Effector memory CD4-positive, alpha-beta T cell (primary cell): Measurements from ENCODE around the gene SMOC2.

ENCODE experiments used
- DNase-seq, 3 donors: peaks; one replicate each; pipeline ENCODE4 v3.0.0-alpha.2; 2020
- H3K27ac ChIP-seq: 2 replicates; pipeline ENCODE4 v1.7.0; 2013; ENCODE audit warnings: mild to moderate bottlenecking, low read length, moderate library complexity; ENCODE audit not compliant: insufficient read depth, poor library complexity, severe bottlenecking
- H3K27me3 ChIP-seq: replicated peaks from 2 replicates; pipeline ENCODE4 v1.7.0; 2013; ENCODE audit warnings: mild to moderate bottlenecking, low read length; ENCODE audit not compliant: insufficient read depth, control insufficient read depth, poor library complexity, severe bottlenecking
- H3K36me3 ChIP-seq: 2 replicates; pipeline ENCODE4 v1.7.0; 2013; ENCODE audit warnings: mild to moderate bottlenecking, low read length, moderate library complexity; ENCODE audit not compliant: control insufficient read depth, insufficient read depth
- H3K4me1 ChIP-seq: 2 replicates; pipeline ENCODE4 v1.7.0; 2013; ENCODE audit warnings: low read length, mild to moderate bottlenecking; ENCODE audit not compliant: control insufficient read depth, insufficient read depth, poor library complexity, severe bottlenecking
- H3K4me3 ChIP-seq: 2 replicates; pipeline ENCODE4 v1.7.0; 2013; ENCODE audit warnings: low read length, low read depth, mild to moderate bottlenecking; ENCODE audit not compliant: insufficient read depth, poor library complexity, severe bottlenecking
- H3K9me3 ChIP-seq: 2 replicates; pipeline ENCODE4 v1.7.0; 2013; ENCODE audit warnings: mild to moderate bottlenecking, low read length, moderate library complexity; ENCODE audit not compliant: control insufficient read depth

The SMOC2 gene

DNA sequence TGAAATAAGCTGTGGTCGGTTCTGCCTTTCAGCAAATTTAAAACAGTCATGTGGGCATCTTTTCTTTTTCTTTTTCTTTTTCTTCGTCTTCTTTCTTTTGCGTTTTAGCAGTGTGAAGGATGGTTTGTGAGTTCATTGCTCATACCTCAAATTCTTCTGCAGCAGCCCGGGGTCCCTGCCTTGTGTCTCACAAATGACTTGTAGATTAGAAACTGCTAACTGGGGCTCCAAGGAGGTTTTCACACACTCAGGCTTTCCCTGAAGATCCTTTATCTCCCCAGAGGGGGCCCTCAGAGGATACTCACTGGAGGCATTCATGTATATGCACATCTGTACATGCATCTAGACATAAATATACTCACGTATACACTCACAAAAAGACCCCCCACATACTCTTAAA is 1.7 kb downstream of the SMOC2 start:
- no peaks in the 10 kb centered on the region for H3K36me3 ChIP-seq
- H3K27me3 ChIP-seq, result peaks cover 16% of the 10 kb centered on the region
- H3K9me3 ChIP-seq, result no peaks in the 10 kb centered on the region
- no peak overlapping the region for H3K27ac ChIP-seq
- no peak for DNase-seq
- no peaks in the 10 kb centered on the region for H3K4me1 ChIP-seq
- no peak overlapping the region for H3K4me3 ChIP-seq

DNA sequence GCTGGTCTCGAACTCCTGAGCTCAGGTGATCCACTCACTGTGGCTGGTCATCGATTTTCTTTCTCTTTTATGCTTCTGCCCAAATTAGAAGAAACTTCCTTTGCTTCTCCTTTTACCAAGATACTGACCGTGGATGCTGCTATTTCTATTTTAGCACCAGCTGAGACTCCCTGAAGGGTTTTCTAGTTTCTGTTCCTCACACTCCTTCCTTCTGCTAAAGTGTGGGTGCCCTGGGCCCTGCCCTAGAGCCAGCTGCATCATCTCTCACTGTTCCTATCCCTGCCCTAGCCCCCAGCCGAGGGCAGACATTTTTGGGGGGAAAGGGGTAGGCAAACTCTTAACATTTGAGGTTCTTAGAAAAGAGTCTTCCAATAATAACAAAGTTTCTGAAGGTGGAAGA is 6.3 kb downstream of the SMOC2 start:
- H3K27ac ChIP-seq, result no peak overlapping the region
- H3K36me3 ChIP-seq, result no peaks in the 10 kb centered on the region
- DNase-seq, result no peak
- peaks cover 8% of the 10 kb centered on the region for H3K27me3 ChIP-seq
- no peaks in the 10 kb centered on the region for H3K9me3 ChIP-seq
- H3K4me1 ChIP-seq, result no peaks in the 10 kb centered on the region
- H3K4me3 ChIP-seq, result no peak overlapping the region

DNA sequence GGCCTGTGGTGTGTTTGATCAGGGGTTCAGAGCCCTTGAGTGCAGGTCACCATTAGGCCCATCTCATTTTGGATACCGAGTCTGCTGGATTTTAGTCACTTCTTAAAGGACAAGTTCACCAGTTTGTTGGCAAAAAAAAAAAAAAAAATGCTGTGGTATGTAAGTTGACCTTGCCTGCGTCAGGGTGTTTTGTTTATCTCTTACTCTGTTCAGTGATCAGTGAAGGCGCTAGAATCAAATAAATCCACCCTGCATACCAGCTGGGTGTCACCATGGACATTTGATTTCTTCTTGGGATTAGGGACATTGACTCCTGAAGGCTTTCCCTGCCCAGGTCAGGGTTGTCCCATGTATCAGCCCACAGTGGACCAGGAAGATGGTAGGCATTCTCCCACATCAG is 6.7 kb downstream of the SMOC2 start:
- Histone ChIP-seq H3K36me3 (no peaks in the 10 kb centered on the region), H3K4me1 (no peaks in the 10 kb centered on the region), H3K27me3 (peaks cover 5% of the 10 kb centered on the region), H3K4me3 (no peak overlapping the region), H3K27ac (no peak overlapping the region), H3K9me3 (no peaks in the 10 kb centered on the region)
- DNase-seq, result no peak

DNA sequence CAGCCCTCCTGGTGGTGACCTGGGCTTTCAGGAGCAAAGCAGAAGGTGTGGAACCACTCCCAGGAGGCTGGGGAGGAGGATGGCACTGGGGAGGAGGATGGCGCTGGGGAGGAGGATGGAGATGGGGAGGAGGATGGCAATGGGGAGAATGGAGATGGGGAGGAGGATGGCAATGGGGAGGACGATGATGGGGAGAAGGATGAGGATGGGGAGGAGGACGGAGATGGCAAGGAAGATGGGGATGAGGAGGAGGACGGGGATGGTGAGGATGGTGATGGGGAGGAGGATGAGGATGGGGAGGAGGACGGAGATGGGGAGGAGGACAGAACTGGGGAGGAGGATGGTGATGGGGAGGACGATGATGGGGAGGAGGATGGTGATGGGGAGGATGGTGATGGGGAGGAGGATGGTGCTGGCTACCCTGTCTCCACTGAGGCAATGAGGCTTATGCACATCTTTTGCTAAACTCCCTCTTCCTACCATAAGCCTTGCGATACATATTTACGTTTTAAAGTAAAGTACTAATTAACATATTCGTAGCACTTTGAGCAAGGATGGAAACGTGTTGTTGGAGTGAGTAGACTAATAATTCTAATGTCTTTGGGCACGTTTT is 7.4 kb downstream of the SMOC2 start:
- Histone ChIP-seq H3K36me3 (no peaks in the 10 kb centered on the region), H3K4me3 (no peak overlapping the region), H3K27me3 (no peaks in the 10 kb centered on the region), H3K9me3 (no peaks in the 10 kb centered on the region), H3K4me1 (no peaks in the 10 kb centered on the region), H3K27ac (no peak overlapping the region)
- no peak for DNase-seq

DNA sequence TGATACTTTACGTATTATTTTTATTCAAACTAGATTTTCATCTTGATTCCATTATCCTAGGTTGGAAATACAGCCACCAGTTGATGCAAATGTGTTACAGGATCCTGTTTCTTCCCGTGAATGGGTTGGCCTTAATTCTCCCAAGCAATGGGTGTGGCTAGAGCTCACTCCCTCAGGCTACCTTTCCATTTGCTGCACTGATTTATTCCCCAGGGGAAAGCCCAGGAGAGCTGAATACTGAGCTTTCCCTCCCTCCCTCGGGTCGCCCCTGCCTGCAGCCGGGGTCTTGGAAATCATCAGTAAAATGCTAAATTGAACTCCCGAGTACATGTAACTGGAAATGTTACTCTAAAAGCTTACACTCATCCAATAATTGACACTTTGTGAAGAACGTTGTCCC is 9.9 kb downstream of the SMOC2 start:
- no peak overlapping the region for H3K27ac ChIP-seq
- DNase-seq, result no peak
- no peaks in the 10 kb centered on the region for H3K36me3 ChIP-seq
- no peaks in the 10 kb centered on the region for H3K27me3 ChIP-seq
- no peaks in the 10 kb centered on the region for H3K9me3 ChIP-seq
- H3K4me1 ChIP-seq, result no peaks in the 10 kb centered on the region
- H3K4me3 ChIP-seq, result no peak overlapping the region

DNA sequence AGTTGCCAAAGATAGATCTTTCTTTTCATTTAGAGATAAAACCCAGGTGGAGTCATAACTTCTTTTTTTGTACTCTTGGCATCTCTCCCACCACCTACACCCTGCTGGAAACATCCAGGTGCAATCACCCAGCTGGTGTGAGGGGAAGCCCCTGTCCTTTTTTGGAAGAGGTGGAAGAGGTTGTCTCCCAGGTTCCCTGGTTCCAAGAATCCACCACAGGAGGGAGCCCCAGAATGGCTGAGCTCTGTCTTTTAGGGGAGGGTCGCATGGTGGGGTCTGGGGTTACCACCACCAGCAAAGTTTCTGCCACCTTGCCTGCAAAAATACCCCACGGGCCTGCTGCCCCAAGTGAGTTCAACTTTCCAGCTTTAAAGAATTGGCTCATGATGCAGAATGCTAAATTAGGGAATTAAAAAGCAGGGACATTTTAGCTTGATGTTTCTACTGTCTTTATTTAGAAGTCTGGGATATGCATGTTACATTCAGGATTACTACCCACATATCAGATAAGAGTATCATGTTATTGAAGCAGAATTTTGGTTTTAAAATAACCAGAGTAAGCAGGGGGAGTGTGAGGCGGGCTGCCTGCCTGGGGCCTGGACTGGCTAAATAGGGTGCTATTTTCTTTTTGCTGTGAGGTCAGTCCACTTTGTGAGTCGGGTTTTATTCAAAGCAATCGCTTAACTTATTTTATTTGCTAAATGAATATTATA is 11.0 kb downstream of the SMOC2 start:
- Histone ChIP-seq H3K27me3 (no peaks in the 10 kb centered on the region), H3K4me3 (no peak overlapping the region), H3K36me3 (no peaks in the 10 kb centered on the region), H3K4me1 (no peaks in the 10 kb centered on the region), H3K27ac (no peak overlapping the region), H3K9me3 (no peaks in the 10 kb centered on the region)
- DNase-seq, result no peak

DNA sequence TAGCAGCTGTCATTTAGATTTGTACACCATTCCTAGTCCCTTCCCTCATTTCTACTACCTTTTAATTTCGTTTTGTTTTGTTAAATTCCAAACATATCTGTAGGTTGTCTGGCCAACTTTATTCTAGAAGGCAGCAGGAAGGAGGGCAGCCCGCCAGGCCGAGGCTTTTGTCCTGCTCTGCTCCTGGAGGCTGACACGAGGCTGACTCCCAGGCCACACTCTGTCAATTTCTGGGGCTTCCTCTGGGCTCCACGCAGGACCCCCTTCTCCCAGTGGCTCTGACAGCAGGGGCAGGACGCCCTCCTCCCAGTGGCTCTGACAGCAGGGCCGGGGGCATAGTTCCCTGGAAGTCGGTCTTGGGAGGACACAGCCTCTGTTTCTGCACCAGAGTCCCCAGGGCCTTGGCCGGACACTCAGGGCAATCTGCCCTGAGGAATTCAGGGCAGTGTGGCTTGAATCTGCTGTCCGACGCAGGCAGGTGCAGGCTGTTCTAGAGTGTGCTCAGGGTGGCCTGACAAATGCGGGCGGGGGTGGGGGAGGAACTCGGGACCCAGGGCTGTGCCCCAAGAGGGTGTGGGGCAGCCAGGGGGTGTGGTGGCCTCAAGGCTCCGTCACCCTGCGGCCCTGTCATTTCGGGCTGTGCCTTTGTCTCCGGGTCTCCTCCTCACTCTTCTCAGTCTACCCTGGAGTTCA is 11.8 kb downstream of the SMOC2 start:
- H3K27ac ChIP-seq, result no peak overlapping the region
- H3K9me3 ChIP-seq, result no peaks in the 10 kb centered on the region
- no peak for DNase-seq
- H3K36me3 ChIP-seq, result no peaks in the 10 kb centered on the region
- H3K4me1 ChIP-seq, result no peaks in the 10 kb centered on the region
- H3K4me3 ChIP-seq, result no peak overlapping the region
- no peaks in the 10 kb centered on the region for H3K27me3 ChIP-seq

DNA sequence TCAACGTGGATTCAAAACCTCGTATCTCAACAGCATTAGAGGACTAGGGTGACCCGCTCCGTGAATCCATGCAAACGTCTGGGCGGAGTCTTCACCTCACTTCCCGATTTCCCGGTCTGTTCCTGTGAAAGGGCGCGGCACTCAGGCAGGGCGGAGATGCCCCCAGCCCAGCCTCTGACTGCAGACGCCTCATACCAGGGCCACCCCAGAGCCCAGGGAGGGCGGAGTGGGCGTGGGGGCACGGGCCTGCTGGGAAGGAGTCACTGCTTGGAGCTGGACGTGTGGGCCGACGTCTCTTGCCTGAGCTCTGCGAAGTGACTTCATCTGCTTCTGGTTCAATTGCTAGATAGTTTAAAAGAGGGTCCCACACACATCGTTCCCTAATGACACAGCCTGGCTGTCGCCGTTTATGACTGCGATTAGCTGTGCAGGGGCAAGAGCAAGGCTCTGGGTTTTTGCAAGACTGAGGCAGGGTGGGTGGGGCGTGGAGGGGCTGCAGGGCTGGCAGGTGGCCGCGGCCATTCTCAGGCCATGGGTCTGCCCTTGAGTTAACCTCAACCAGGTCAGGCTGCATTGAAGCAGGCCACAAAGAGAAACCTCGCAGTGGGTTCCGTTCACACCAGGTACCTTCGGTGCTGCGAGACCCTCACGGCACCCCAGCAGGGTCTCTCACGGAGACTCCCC is 15.0 kb downstream of the SMOC2 start:
- DNase-seq, result no peak
- no peaks in the 10 kb centered on the region for H3K4me1 ChIP-seq
- no peak overlapping the region for H3K4me3 ChIP-seq
- H3K36me3 ChIP-seq, result no peaks in the 10 kb centered on the region
- no peaks in the 10 kb centered on the region for H3K27me3 ChIP-seq
- H3K9me3 ChIP-seq, result no peaks in the 10 kb centered on the region
- no peak overlapping the region for H3K27ac ChIP-seq

DNA sequence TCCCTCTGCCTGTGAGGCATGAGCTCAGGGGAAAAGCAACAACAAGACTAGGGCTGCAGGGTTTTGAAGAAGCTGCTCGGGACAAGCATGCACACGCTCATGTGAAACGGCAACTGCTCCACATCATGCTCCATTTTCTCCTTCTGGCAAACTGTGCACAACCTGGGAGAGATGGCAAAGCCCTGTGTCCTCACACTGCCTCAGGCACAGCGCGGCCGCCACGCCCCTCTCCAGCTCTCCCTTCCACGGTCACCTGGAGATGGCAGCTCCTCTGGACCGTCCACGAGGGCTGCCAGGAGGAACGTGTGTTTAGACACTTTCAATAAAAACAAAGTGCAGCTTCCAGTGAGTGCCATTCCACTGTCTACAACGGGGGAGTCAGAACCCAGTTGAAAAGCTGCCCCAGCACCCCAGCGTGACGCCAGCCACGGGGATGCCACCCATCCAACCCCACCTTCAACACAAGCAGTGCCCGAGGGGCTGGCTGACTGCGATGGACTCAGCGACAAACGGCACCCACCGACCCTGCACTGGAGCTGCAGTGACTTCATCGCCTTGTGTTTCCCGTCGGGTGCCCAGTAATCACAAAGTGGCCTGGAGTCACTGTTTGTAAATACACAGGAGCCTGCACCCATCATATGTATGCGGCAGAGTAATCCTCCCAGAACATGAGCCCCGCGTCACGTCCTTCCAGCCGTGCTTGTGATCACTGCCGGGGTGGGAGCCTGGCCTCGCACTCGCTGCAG is 16.1 kb downstream of the SMOC2 start:
- DNase-seq, result no peak
- Histone ChIP-seq H3K36me3 (no peaks in the 10 kb centered on the region), H3K4me1 (no peaks in the 10 kb centered on the region), H3K4me3 (no peak overlapping the region), H3K27me3 (no peaks in the 10 kb centered on the region), H3K27ac (no peak overlapping the region), H3K9me3 (no peaks in the 10 kb centered on the region)
